Breast epithelium (tissue), 4 donors: ENCODE measurements around the gene MED31. TPM values are rescaled to one million over a fixed set of nuclear protein-coding genes. Genes with fewer than 3 reads are reported as not detected.
"Not testable (repeated sequence)": the region's sequence is repeated elsewhere in the genome, so short reads cannot be mapped to it uniquely, and the experiment has no call there.

Experiments used
- DNase-seq, 2 donors: peaks; one replicate each; pipeline ENCODE4 v3.0.0-alpha.2; 2019; ENCODE audit warnings: low spot score in 2 of 2
- H3K27ac ChIP-seq, 2 donors: fragments of 200-600 bp; sonication (generic) in 1 of 2; one replicate each; pipeline ENCODE4 v1.5.1; 2016 to 2019; ENCODE audit warnings: mild to moderate bottlenecking in 1 of 2
- H3K27me3 ChIP-seq, 2 donors: fragments of 200-600 bp; sonication (generic) in 1 of 2; one replicate each; pipeline versions ENCODE4 v1.5.1 to v1.6.0; 2017 to 2019; ENCODE audit warnings: control low read depth in 1 of 2, mild to moderate bottlenecking in 1 of 2
- H3K36me3 ChIP-seq: fragments of 200-600 bp; one replicate; pipeline ENCODE4 v1.5.1; 2019
- H3K4me1 ChIP-seq, 2 donors: fragments of 200-600 bp; sonication (generic); one replicate each; pipeline ENCODE4 v1.5.1; 2016 to 2019; ENCODE audit warnings: control low read depth in 1 of 2
- H3K4me3 ChIP-seq, 3 donors: fragments of 200-600 bp; sonication (generic); 1 replicate in 2 of 3; 2 replicates in 1 of 3; pipeline ENCODE4 v1.5.1; 2016 to 2019; ENCODE audit warnings: mild to moderate bottlenecking in 3 of 3, moderate library complexity in 2 of 3
- H3K9me3 ChIP-seq, 2 donors: fragments of 200-600 bp; sonication (generic) in 1 of 2; one replicate each; pipeline ENCODE4 v1.5.1; 2016 to 2019; ENCODE audit warnings: control low read depth in 1 of 2
- CTCF ChIP-seq, 3 donors: fragments of 450-650 bp; IDR thresholded peaks; one replicate each; pipeline ENCODE4 v1.5.1; 2016 to 2017; ENCODE audit warnings: antibody characterized with exemption in 3 of 3, mild to moderate bottlenecking in 3 of 3, moderate library complexity in 3 of 3
- POLR2A ChIP-seq: fragments of 450-650 bp; IDR thresholded peaks from one replicate; pipeline ENCODE4 v1.6.1; 2016; ENCODE audit warnings: antibody characterized with exemption, mild to moderate bottlenecking, moderate library complexity
- POLR2AphosphoS5 ChIP-seq, 3 donors: sonication (generic); formaldehyde crosslinking; IDR thresholded peaks; one replicate each; pipeline ENCODE4 v1.6.1; 2017; ENCODE audit warnings: antibody characterized with exemption in 3 of 3
- intact Hi-C: fragments of 100-400 bp; cut with DNase I; formaldehyde crosslinking; loops from one replicate; pipeline ENCODE4 v1.15.1; 2023; ENCODE audit warnings: low total_unique reads
- total RNA-seq, 3 donors: library from RNA; depleted of rRNA; stranded (reverse); fragments of >200 nt; gene quantifications; one replicate each; pipeline ENCODE4 v1.1.0, GENCODE V29; 2016

The MED31 gene
- total RNA-seq, 3 donors from 2014 or later: 5.4 to 13.4 (median 12.9) TPM

GRCh38 chr17:6668219-6668618, 16.8 kb upstream of the MED31 start:
- Histone ChIP-seq H3K9me3 (no peaks in the 10 kb centered on the region), H3K27ac (no peak overlapping the region), H3K36me3 (no peaks in the 10 kb centered on the region), H3K4me1 (no peaks in the 10 kb centered on the region), H3K4me3 (no peak overlapping the region), H3K27me3 (no peaks in the 10 kb centered on the region)
- DNase-seq: peak in 1 of 2 donors; percentile 41
- TF ChIP-seq CTCF (IDR thresholded peaks at IDR 0.05) (no peak), POLR2A (no peak)
- intact Hi-C loops: no loop called here

GRCh38 chr17:6667516-6667915, 16.1 kb upstream of the MED31 start:
- TF ChIP-seq CTCF (IDR thresholded peaks at IDR 0.05): no peak
- no peak for TF ChIP-seq POLR2AphosphoS5 (IDR thresholded peaks at IDR 0.05)
- no peak for TF ChIP-seq POLR2A
- no peak overlapping the region for H3K27ac ChIP-seq
- H3K36me3 ChIP-seq: no peaks in the 10 kb centered on the region
- DNase-seq: peak in 1 of 2 donors; percentile 27
- no peaks in the 10 kb centered on the region for H3K9me3 ChIP-seq
- H3K4me3 ChIP-seq: no peak overlapping the region
- H3K27me3 ChIP-seq: no peaks in the 10 kb centered on the region
- intact Hi-C loops: loop anchor here (2.0 kb wide), 1 partner anchor 45 kb away; no protein-coding TSS in a partner anchor
- H3K4me1 ChIP-seq: no peaks in the 10 kb centered on the region

- no peaks in the 10 kb centered on the region for H3K27me3 ChIP-seq
- no peaks in the 10 kb centered on the region for H3K9me3 ChIP-seq
- DNase-seq: no peak
- TF ChIP-seq POLR2A (no peak), CTCF (IDR thresholded peaks at IDR 0.05) (no peak), POLR2AphosphoS5 (IDR thresholded peaks at IDR 0.05) (no peak)
- intact Hi-C loops: loop anchor here (2.0 kb wide), 1 partner anchor 44 kb away; no protein-coding TSS in a partner anchor
- H3K36me3 ChIP-seq: no peaks in the 10 kb centered on the region
- no peak overlapping the region for H3K4me3 ChIP-seq
- no peak overlapping the region for H3K27ac ChIP-seq
- H3K4me1 ChIP-seq: no peaks in the 10 kb centered on the region
These were observed 15.2 kb upstream of the MED31 start for GRCh38 chr17:6666557-6666956.

- peak in 1 of 3 donors; percentile 49 for TF ChIP-seq POLR2AphosphoS5 (IDR thresholded peaks at IDR 0.05)
- TF ChIP-seq POLR2A: no peak
- TF ChIP-seq CTCF (IDR thresholded peaks at IDR 0.05): peak; percentile 70 to 88 (median 87)
- no peaks in the 10 kb centered on the region for H3K9me3 ChIP-seq
- no peaks in the 10 kb centered on the region for H3K27me3 ChIP-seq
- H3K4me3 ChIP-seq: no peak overlapping the region
- no peaks in the 10 kb centered on the region for H3K4me1 ChIP-seq
- DNase-seq: peak; percentile 69 to 75
- no peaks in the 10 kb centered on the region for H3K36me3 ChIP-seq
- no peak overlapping the region for H3K27ac ChIP-seq
- intact Hi-C loops: loop anchor here (2.0 kb wide), 1 partner anchor 43 kb away; no protein-coding TSS in a partner anchor
These were observed 14.7 kb upstream of the MED31 start for GRCh38 chr17:6666077-6666521.

GRCh38 chr17:6663200-6663599, 11.8 kb upstream of the MED31 start:
- intact Hi-C loops, H3K9me3 ChIP-seq, H3K4me3 ChIP-seq, H3K4me1 ChIP-seq, H3K27me3 ChIP-seq, H3K36me3 ChIP-seq, H3K27ac ChIP-seq: not testable (repeated sequence)
- DNase-seq: peak in 1 of 2 donors; percentile 5

GRCh38 chr17:6661464-6661848, 10.1 kb upstream of the MED31 start:
- intact Hi-C loops: no loop called here
- no peak overlapping the region for H3K4me3 ChIP-seq
- TF ChIP-seq POLR2AphosphoS5 (IDR thresholded peaks at IDR 0.05) (no peak), POLR2A (no peak), CTCF (IDR thresholded peaks at IDR 0.05) (no peak)
- H3K9me3 ChIP-seq: no peaks in the 10 kb centered on the region
- H3K27me3 ChIP-seq: no peaks in the 10 kb centered on the region
- H3K27ac ChIP-seq: no peak overlapping the region
- H3K4me1 ChIP-seq: no peaks in the 10 kb centered on the region
- no peak for DNase-seq
- no peaks in the 10 kb centered on the region for H3K36me3 ChIP-seq
